Measurements from ENCODE around the gene MBNL2. TPM values are rescaled to one million over a fixed set of nuclear protein-coding genes. Genes with fewer than 3 reads are reported as not detected.
A peak's percentile ranks its signal among the peaks of the same experiment; 100 is the strongest.

Gene MBNL2
- polyA plus RNA-seq, 1 experiment, result 44.0 TPM

DNA sequence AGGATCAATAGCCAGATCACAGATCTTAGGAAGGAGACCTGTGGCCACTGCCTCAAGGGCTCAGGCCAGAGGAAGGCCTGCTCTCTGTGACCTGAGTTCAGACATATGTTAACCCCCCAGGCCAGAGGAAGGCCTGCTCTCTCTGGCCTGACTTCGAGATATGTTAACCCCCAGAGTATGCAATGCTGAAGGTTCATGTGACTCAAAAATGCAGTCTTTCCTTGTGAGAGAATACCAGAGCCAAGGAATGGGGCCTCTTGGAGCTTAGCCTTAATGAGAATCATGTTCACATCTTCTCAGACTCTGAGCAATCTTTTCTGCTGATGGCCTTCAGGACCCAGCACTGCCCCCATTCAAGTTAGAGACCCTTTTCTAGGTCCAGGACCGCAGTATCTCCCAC, 36.7 kb downstream of the MBNL2 start:
- no peak for DNase-seq (ENCODE audit: low read depth, low spot score)
- H3K4me3 ChIP-seq (ENCODE audit: low read depth, low read length), result no peak overlapping the region

DNA sequence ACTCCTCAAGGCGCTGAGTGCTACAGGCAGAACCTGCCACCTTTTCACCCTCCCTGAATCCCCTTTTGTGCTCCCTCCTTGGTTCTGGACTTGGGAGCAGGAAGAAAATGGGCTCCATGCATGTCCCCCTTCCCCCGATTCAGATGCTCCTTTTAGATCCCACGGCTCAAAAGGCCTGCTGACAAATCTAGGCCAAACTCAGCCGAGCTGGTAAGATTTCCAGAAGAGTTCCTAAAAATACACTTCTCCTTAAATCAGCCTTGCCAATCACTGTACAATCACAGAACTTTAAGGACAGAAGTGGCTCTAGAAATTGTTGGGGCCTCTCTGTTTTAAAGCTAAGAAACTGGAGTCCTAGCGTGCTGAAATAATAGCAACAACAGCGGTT, 37.3 kb downstream of the MBNL2 start:
- no peaks in the 10 kb centered on the region for H3K27me3 ChIP-seq (ENCODE audit: control insufficient read depth, insufficient read depth, low read length)
- TF ChIP-seq CTCF (IDR thresholded peaks at IDR 0.05; ENCODE audit: low read depth, low read length), result no peak
- no peak overlapping the region for H3K4me3 ChIP-seq (ENCODE audit: low read depth, low read length)
- H3K9me3 ChIP-seq (ENCODE audit: control insufficient read depth, insufficient read depth, low read length), result no peaks in the 10 kb centered on the region; the same call in 1 of the 2 replicates
- no peak for DNase-seq (ENCODE audit: low read depth, low spot score)
- peak overlapping the region; percentile 86 for H3K27ac ChIP-seq (ENCODE audit: low read depth, low read length)
- ChIA-PET CTCF (interaction anchor here (1.0 kb wide), 1 partner anchor 150 kb away, joined by 3 read pairs; no protein-coding TSS in a partner anchor), POLR2A (no interaction called here)

More for the DNA sequence above, 36.7 kb downstream of the MBNL2 start:
- peak overlapping the region; percentile 86 for H3K27ac ChIP-seq (ENCODE audit: low read depth, low read length)
- POLR2A ChIA-PET, result interaction anchor here (0.6 kb wide), 1 partner anchor 34 kb away, joined by 8 read pairs; no protein-coding TSS in a partner anchor
- CTCF ChIA-PET, result no interaction called here
- no peaks in the 10 kb centered on the region for H3K27me3 ChIP-seq (ENCODE audit: control insufficient read depth, insufficient read depth, low read length)
- no peaks in the 10 kb centered on the region for H3K9me3 ChIP-seq (ENCODE audit: control insufficient read depth, insufficient read depth, low read length)
- TF ChIP-seq CTCF (IDR thresholded peaks at IDR 0.05; ENCODE audit: low read depth, low read length), result no peak

GRCh38 chr13:97259798-97260714, 37.9 kb downstream of the MBNL2 start:
- no peak for TF ChIP-seq CTCF (IDR thresholded peaks at IDR 0.05; ENCODE audit: low read depth, low read length)
- Histone ChIP-seq H3K9me3 (ENCODE audit: control insufficient read depth, insufficient read depth, low read length) (no peaks in the 10 kb centered on the region; the same call in 1 of the 2 replicates), H3K4me3 (ENCODE audit: low read depth, low read length) (no peak overlapping the region), H3K27ac (ENCODE audit: low read depth, low read length) (peak overlapping the region; percentile 86), H3K27me3 (ENCODE audit: control insufficient read depth, insufficient read depth, low read length) (no peaks in the 10 kb centered on the region)
- ChIA-PET CTCF (interaction anchor here (1.0 kb wide), 1 partner anchor 150 kb away, joined by 3 read pairs; no protein-coding TSS in a partner anchor), POLR2A (no interaction called here)
- DNase-seq (ENCODE audit: low read depth, low spot score), result no peak

GRCh38 chr13:97261254-97262005, 39.3 kb downstream of the MBNL2 start:
- no peak for TF ChIP-seq CTCF (IDR thresholded peaks at IDR 0.05; ENCODE audit: low read depth, low read length)
- H3K9me3 ChIP-seq (ENCODE audit: control insufficient read depth, insufficient read depth, low read length), result no peaks in the 10 kb centered on the region; the same call in 1 of the 2 replicates
- H3K27me3 ChIP-seq (ENCODE audit: control insufficient read depth, insufficient read depth, low read length), result no peaks in the 10 kb centered on the region
- DNase-seq (ENCODE audit: low read depth, low spot score), result no peak
- no peak overlapping the region for H3K4me3 ChIP-seq (ENCODE audit: low read depth, low read length)
- H3K27ac ChIP-seq (ENCODE audit: low read depth, low read length), result no peak overlapping the region
- POLR2A ChIA-PET, result no interaction called here
- CTCF ChIA-PET, result interaction anchor here (1.0 kb wide), 1 partner anchor 11 kb away, joined by 5 read pairs; no protein-coding TSS in a partner anchor
